Fibroblast of the aortic adventitia (primary cell): ENCODE measurements around the gene F8A2. TPM values are rescaled to one million over a fixed set of nuclear protein-coding genes. Genes with fewer than 3 reads are reported as not detected.

ENCODE experiments used
- DNase-seq: peaks from one replicate; pipeline ENCODE4 v3.0.0-alpha.2; 2010; ENCODE audit warnings: low read depth
- H3K4me3 ChIP-seq: 2 replicates; pipeline ENCODE4 v1.5.1; 2011; ENCODE audit warnings: low read depth, mild to moderate bottlenecking, control low read depth, low read length, moderate library complexity
- CTCF ChIP-seq: IDR thresholded peaks from 2 replicates; pipeline ENCODE4 v1.5.1; 2011; ENCODE audit warnings: mild to moderate bottlenecking, low read length, control low read depth, inconsistent platforms; ENCODE audit not compliant: insufficient read depth
- small RNA-seq: library from RNA; depleted of rRNA; stranded (forward); fragments of <200 nt; gene quantifications from one replicate; pipeline ENCODE3, GENCODE V24; 2012
- total RNA-seq: library from RNA; depleted of rRNA; stranded (reverse); fragments of >200 nt; gene quantifications from 2 replicates; pipeline ENCODE4 v1.2.3, GENCODE V29; 2012; ENCODE audit warnings: low replicate concordance

F8A2 gene
- total RNA-seq, 1 donor: not detected

- H3K4me3 ChIP-seq: no peak overlapping the region
- no peak for DNase-seq
- no peak for TF ChIP-seq CTCF
Observed at GRCh38 chrX:155406429-155406828, 24.5 kb downstream of the F8A2 start.

DNA sequence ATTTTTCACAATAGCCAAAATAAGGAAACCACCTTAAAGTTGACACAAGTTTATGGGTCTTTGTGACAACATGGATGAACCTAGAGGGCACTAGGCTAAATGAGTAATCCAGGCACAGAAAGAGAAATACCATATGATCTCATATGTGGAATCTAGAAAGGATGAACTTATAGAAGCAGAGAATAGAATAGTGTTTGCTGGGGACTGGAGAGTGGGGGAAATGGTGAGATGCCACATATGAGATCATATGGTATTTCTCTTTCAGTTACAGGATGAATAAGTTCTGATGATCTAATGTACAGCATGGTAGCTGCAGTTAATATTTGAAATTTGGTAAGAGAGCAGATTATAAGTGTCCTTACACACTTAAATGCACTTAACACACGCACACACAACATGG is 35.9 kb downstream of the F8A2 start:
- H3K4me3 ChIP-seq: no peak overlapping the region
- DNase-seq: no peak
- no peak for TF ChIP-seq CTCF

Small RNAs within 50 kb of the gene (small RNA-seq; reads per million reads assigned to genes)
- not detected for gene MIR1184-2

Other genes with a start within 250 kb of the F8A2 start
- gene VBP1, start 165.6 kb upstream of the F8A2 start, total RNA-seq: 59.4 and 80.8 TPM in 2 replicates
- 1.6 and 2.7 TPM in 2 replicates for gene RAB39B, start 117.6 kb upstream of the F8A2 start, total RNA-seq
- 12.6 and 104 TPM in 2 replicates for gene CLIC2, start 47.5 kb upstream of the F8A2 start, total RNA-seq
- 0.72 and 0.82 TPM in 2 replicates for gene F8A3, start 76.5 kb downstream of the F8A2 start, total RNA-seq
- 0.57 and 0.72 TPM in 2 replicates for gene SPRY3, start 230.5 kb downstream of the F8A2 start, total RNA-seq
- gene TMLHE, start 230.9 kb downstream of the F8A2 start, total RNA-seq: 5.9 and 15.2 TPM in 2 replicates